Transverse colon (tissue), 4 donors: ENCODE results near the gene TEX50. TPM values are rescaled to one million over a fixed set of nuclear protein-coding genes. Genes with fewer than 3 reads are reported as not detected.
"Not testable (repeated sequence)": the region's sequence is repeated elsewhere in the genome, so short reads cannot be mapped to it uniquely, and the experiment has no call there.

Source experiments
- DNase-seq: peaks from one replicate; pipeline ENCODE4 v3.0.0-alpha.2; 2019
- H3K27ac ChIP-seq, 4 donors: fragments of 200-600 bp; sonication (generic); 2 replicates each; pipeline ENCODE4 v1.5.1; 2016 to 2018; ENCODE audit warnings: inconsistent platforms in 4 of 4
- H3K27me3 ChIP-seq: fragments of 200-600 bp; sonication (generic); 2 replicates; pipeline ENCODE4 v1.5.1; 2017; ENCODE audit warnings: inconsistent platforms
- H3K36me3 ChIP-seq, 4 donors: fragments of 200-600 bp; sonication (generic); 2 replicates each; pipeline ENCODE4 v1.5.1; 2017 to 2019; ENCODE audit warnings: inconsistent platforms in 4 of 4
- H3K4me1 ChIP-seq, 4 donors: fragments of 200-600 bp; sonication (generic); 2 replicates each; pipeline ENCODE4 v1.5.1; 2017 to 2020; ENCODE audit warnings: inconsistent platforms in 4 of 4
- H3K4me3 ChIP-seq, 4 donors: fragments of 200-600 bp; sonication (generic); 1 replicate in 1 of 4; 2 replicates in 3 of 4; pipeline versions ENCODE4 v1.5.1 to v1.6.1; 2017 to 2019; ENCODE audit warnings: inconsistent platforms in 4 of 4
- H3K9me3 ChIP-seq, 2 donors: fragments of 200-600 bp; sonication (generic); 2 replicates each; pipeline ENCODE4 v1.5.1; 2017 to 2019; ENCODE audit warnings: inconsistent platforms in 2 of 2
- EP300 ChIP-seq: sonication (generic); formaldehyde crosslinking; IDR thresholded peaks from one replicate; pipeline ENCODE4 v1.6.1; 2017; ENCODE audit warnings: antibody characterized with exemption, low read depth
- POLR2A ChIP-seq: fragments of 450-650 bp; IDR thresholded peaks from one replicate; pipeline ENCODE4 v1.6.1; 2016; ENCODE audit warnings: antibody characterized with exemption, mild to moderate bottlenecking, moderate library complexity
- POLR2AphosphoS5 ChIP-seq, 3 donors: sonication (generic); formaldehyde crosslinking; IDR thresholded peaks; one replicate each; pipeline ENCODE4 v1.6.1; 2016; ENCODE audit warnings: antibody characterized with exemption in 3 of 3
- WGBS, 2 donors: methylation state at CpG; one replicate each; pipeline ENCODE4 v1.1.5; 2018; ENCODE audit warnings: low coverage in 1 of 2; 5-methylcytosine and 5-hydroxymethylcytosine counted together
- in situ Hi-C, 4 donors: fragments of 200-750 bp; cut with MboI; loops; one replicate each; pipeline versions ENCODE4 v1.15.0 to v1.15.1; 2017; ENCODE audit warnings: low sequenced_read_pairs in 3 of 4, low pct_ligation_motif_present in 1 of 4, low pct_unique_long_range_greater_than_20kb in 1 of 4
- intact Hi-C: fragments of 100-400 bp; cut with DNase I; formaldehyde crosslinking; loops from one replicate; pipeline ENCODE4 v1.15.1; 2023; ENCODE audit warnings: low total_unique reads
- total RNA-seq, 4 donors: library from RNA; depleted of rRNA; stranded (reverse); fragments of >200 nt; gene quantifications; one replicate each; pipeline ENCODE4 v1.1.0, GENCODE V29; 2016
- TF ChIP-seq, protein P1 (sequence below), 5 experiments: fragments of 200-600 bp in 3 of 5; fragments of 450-650 bp in 2 of 5; sonication (generic) in 3 of 5; IDR thresholded peaks; 1 replicate in 2 of 5; 2 replicates in 3 of 5; pipeline ENCODE4 v1.5.1; 2016 to 2017; ENCODE audit warnings: antibody characterized with exemption in 5 of 5, inconsistent platforms in 3 of 5, mild to moderate bottlenecking in 2 of 5, moderate library complexity in 1 of 5

The TEX50 gene
- total RNA-seq, 4 donors from 2014 or later: not detected

DNA sequence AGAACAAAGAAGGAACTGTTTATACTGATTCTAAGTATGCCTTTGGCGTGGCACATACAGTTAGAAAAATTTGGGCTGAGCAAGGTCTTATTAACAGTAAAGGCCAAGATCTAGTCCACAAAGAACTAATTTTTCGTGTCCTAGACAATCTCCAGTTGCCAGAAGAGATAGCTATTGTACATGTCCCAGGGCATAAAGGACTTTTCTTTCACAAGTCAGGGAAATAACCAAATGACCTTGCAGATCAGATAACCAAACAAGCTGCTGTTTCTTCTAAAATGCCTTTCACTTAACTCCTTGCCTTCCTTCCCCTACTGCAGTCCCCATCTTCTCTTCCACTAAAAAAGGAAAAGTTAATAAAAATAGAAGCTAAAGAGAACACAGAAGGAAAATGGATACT is 4.0 kb downstream of the TEX50 start:
- Histone ChIP-seq H3K4me3 (no peak overlapping the region), H3K27me3 (no peaks in the 10 kb centered on the region), H3K27ac (no peak overlapping the region), H3K9me3 (no peaks in the 10 kb centered on the region), H3K36me3 (no peaks in the 10 kb centered on the region), H3K4me1 (no peaks in the 10 kb centered on the region)
- 38 to 43% methylated on average over 2 of the region's 2 CpGs for WGBS, 2 donors
- no peak for DNase-seq
- TF ChIP-seq POLR2A (no peak), EP300 (no peak), POLR2AphosphoS5 (IDR thresholded peaks at IDR 0.05) (no peak)
- TF ChIP-seq, protein P1, sequence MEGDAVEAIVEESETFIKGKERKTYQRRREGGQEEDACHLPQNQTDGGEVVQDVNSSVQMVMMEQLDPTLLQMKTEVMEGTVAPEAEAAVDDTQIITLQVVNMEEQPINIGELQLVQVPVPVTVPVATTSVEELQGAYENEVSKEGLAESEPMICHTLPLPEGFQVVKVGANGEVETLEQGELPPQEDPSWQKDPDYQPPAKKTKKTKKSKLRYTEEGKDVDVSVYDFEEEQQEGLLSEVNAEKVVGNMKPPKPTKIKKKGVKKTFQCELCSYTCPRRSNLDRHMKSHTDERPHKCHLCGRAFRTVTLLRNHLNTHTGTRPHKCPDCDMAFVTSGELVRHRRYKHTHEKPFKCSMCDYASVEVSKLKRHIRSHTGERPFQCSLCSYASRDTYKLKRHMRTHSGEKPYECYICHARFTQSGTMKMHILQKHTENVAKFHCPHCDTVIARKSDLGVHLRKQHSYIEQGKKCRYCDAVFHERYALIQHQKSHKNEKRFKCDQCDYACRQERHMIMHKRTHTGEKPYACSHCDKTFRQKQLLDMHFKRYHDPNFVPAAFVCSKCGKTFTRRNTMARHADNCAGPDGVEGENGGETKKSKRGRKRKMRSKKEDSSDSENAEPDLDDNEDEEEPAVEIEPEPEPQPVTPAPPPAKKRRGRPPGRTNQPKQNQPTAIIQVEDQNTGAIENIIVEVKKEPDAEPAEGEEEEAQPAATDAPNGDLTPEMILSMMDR (IDR thresholded peaks at IDR 0.05): no peak
- intact Hi-C loops (no loop called here), in situ Hi-C loops (no loop called here)

DNA sequence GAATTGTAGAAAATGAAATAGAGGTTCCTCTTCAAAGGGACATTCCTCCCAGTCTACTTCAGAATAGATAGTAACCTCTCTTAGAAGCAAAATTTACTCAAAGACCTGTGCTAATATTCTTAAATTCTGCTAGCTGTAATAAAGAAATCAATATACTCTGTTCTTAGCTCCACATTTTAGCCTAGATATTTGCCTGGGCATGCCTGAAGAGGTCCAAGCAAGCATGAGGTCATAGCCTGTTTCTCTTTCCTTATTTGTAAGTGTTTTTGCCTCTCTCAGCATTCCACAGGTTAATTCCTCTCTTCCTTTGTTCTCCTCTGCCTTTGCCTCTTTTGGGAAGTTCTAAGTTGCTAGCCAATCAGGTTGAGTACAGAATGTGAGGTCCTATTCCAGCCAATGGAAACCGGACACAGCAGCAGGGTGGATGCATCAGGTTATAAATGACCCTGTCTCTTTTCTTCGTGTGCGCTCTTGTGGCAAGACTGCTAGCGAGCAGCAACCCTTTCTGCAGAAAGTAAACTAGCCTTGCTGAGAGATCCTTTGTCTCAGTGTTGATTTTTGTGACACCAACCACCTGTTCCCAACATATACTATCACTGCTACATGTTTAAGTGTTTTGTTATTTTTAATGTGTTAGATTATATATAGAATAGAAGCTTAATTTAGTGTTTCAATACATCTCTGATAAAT is 7.5 kb downstream of the TEX50 start:
- in situ Hi-C loops, H3K9me3 ChIP-seq, DNase-seq, H3K4me3 ChIP-seq, H3K36me3 ChIP-seq, intact Hi-C loops, H3K4me1 ChIP-seq, H3K27ac ChIP-seq, H3K27me3 ChIP-seq: not testable (repeated sequence)
- WGBS, 2 donors: 81 to 91% methylated on average over 4 of the region's 4 CpGs

GRCh38 chr1:173646656-173647055 is 11.5 kb downstream of the TEX50 start:
- Histone ChIP-seq H3K27me3 (no peaks in the 10 kb centered on the region), H3K4me1 (no peaks in the 10 kb centered on the region), H3K4me3 (no peak overlapping the region), H3K36me3 (no peaks in the 10 kb centered on the region), H3K27ac (no peak overlapping the region), H3K9me3 (no peaks in the 10 kb centered on the region)
- intact Hi-C loops: no loop called here
- 49 to 63% methylated on average over 3 of the region's 3 CpGs for WGBS, 2 donors
- in situ Hi-C loops: no loop called here
- no peak for TF ChIP-seq POLR2AphosphoS5 (IDR thresholded peaks at IDR 0.05)
- TF ChIP-seq POLR2A: no peak
- TF ChIP-seq, protein P1 (IDR thresholded peaks at IDR 0.05): no peak
- TF ChIP-seq EP300: no peak
- DNase-seq: no peak

DNA sequence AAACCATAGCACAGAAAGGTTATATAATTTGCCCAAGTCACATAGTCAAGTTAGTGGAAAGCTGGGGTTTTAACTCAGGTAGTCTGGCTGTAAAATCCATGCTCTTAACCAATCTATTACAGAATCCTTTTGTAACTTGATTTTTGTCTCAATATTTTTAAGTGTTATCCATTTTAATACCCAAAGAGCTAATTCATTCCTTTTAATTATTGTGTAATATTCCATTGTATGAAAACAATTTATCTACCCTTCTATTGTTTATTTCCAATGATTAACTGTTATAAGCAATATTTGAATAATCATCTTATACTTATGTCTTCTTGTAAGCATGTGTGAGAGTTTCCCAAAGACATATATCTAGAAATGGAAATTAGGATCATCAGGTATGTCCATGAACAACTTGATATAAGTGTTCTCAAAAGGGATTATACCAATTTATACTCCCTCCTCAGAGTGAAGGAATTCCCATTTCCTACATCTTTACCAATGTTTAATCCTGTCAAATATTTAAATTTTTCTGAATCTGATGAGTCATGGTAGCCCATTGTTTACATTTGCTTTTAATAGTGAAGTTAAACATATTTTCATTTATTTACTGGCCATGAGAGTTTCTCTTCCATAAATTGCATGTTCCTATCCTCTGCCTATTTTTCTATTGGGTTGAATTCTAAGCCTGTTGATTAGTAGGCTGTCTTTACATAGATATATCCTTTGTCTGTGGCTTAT is 13.9 kb downstream of the TEX50 start:
- H3K27me3 ChIP-seq: no peaks in the 10 kb centered on the region
- no peak overlapping the region for H3K4me3 ChIP-seq
- intact Hi-C loops: no loop called here
- H3K27ac ChIP-seq: no peak overlapping the region
- no peaks in the 10 kb centered on the region for H3K9me3 ChIP-seq
- in situ Hi-C loops: no loop called here
- no peak for DNase-seq
- no peaks in the 10 kb centered on the region for H3K36me3 ChIP-seq
- TF ChIP-seq POLR2A (no peak), POLR2AphosphoS5 (IDR thresholded peaks at IDR 0.05) (no peak)
- TF ChIP-seq, protein P1 (IDR thresholded peaks at IDR 0.05): no peak
- H3K4me1 ChIP-seq: no peaks in the 10 kb centered on the region
